Spleen (tissue), 11 donors: Measurements from ENCODE around the gene TMEM109. TPM values are rescaled to one million over a fixed set of nuclear protein-coding genes. Genes with fewer than 3 reads are reported as not detected.

Experiments
- DNase-seq: peaks from one replicate; pipeline ENCODE4 v3.0.0-alpha.2; 2020
- H3K27ac ChIP-seq, 8 donors: fragments of 200-600 bp; sonication (generic) in 7 of 8; 1 replicate in 4 of 8; 2 replicates in 4 of 8; pipeline versions ENCODE4 v1.5.0 to v1.8.0; 2016 to 2021; ENCODE audit warnings: inconsistent platforms in 4 of 8, mild to moderate bottlenecking in 4 of 8, moderate library complexity in 1 of 8
- H3K27me3 ChIP-seq, 7 donors: fragments of 200-600 bp; sonication (generic) in 6 of 7; replicated peaks in 1 of 7; 1 replicate in 4 of 7; 2 replicates in 3 of 7; pipeline versions ENCODE4 v1.5.0 to v1.8.0; 2016 to 2021; ENCODE audit warnings: inconsistent platforms in 3 of 7, mild to moderate bottlenecking in 1 of 7
- H3K36me3 ChIP-seq, 6 donors: fragments of 200-600 bp; sonication (generic) in 5 of 6; 1 replicate in 4 of 6; 2 replicates in 2 of 6; pipeline versions ENCODE4 v1.5.0 to v1.8.0; 2016 to 2021; ENCODE audit warnings: inconsistent platforms in 2 of 6
- H3K4me1 ChIP-seq, 6 donors: fragments of 200-600 bp; sonication (generic) in 5 of 6; 1 replicate in 3 of 6; 2 replicates in 3 of 6; pipeline versions ENCODE4 v1.5.0 to v1.8.0; 2016 to 2021; ENCODE audit warnings: inconsistent platforms in 3 of 6
- H3K4me3 ChIP-seq, 8 donors: fragments of 200-600 bp; sonication (generic) in 7 of 8; 1 replicate in 4 of 8; 2 replicates in 4 of 8; pipeline versions ENCODE4 v1.5.0 to v1.8.0; 2016 to 2021; ENCODE audit warnings: inconsistent platforms in 4 of 8, mild to moderate bottlenecking in 4 of 8, moderate library complexity in 2 of 8
- H3K9me3 ChIP-seq, 8 donors: fragments of 200-600 bp; sonication (generic) in 7 of 8; 1 replicate in 4 of 8; 2 replicates in 4 of 8; pipeline versions ENCODE4 v1.5.0 to v1.8.0; 2016 to 2021; ENCODE audit warnings: inconsistent platforms in 4 of 8
- POLR2A ChIP-seq, 3 donors: fragments of 450-650 bp; IDR thresholded peaks; one replicate each; pipeline ENCODE4 v1.5.1; 2017; ENCODE audit warnings: antibody characterized with exemption in 3 of 3, mild to moderate bottlenecking in 1 of 3
- POLR2AphosphoS5 ChIP-seq, 3 donors: sonication (generic); formaldehyde crosslinking; IDR thresholded peaks; one replicate each; pipeline ENCODE4 v1.5.1; 2017; ENCODE audit warnings: antibody characterized with exemption in 3 of 3
- WGBS, 5 donors: extraction: QIAGEN DNeasy Blood & Tissue Kit in 3 of 5; methylation state at CpG; one replicate each; pipeline versions ENCODE4 v1.1.5 to v1.1.7; 2013 to 2018; 5-methylcytosine and 5-hydroxymethylcytosine counted together
- intact Hi-C: fragments of 100-400 bp; cut with DNase I; formaldehyde crosslinking; loops from one replicate; pipeline ENCODE4 v1.15.0; 2023; ENCODE audit warnings: low total_unique reads
- polyA plus RNA-seq, 3 donors: library from polyadenylated mRNA; stranded (reverse); fragments of 200-250 nt; gene quantifications; one replicate each; pipeline ENCODE4 v1.2.1, GENCODE V29; 2013
- total RNA-seq, 7 donors: library from RNA; depleted of rRNA in 3 of 7; stranded (reverse); fragments of >200 nt in 3 of 7; fragmentation: NEBNext Ultra II Directional in 4 of 7; extraction: Animal tissue kit (Norgen Biotek cat#: 25700) in 4 of 7; gene quantifications; one replicate each; pipeline versions ENCODE4 v1.1.0 to v1.2.1, GENCODE V29; 2016 to 2021
- TF ChIP-seq, protein P1 (sequence below), 11 experiments: fragments of 200-600 bp in 7 of 11; fragments of 450-650 bp in 4 of 11; sonication (generic) in 4 of 11; IDR thresholded peaks in 8 of 11; conservative IDR thresholded peaks in 3 of 11; 1 replicate in 7 of 11; 2 replicates in 4 of 11; pipeline versions ENCODE4 v1.4.0 to v1.8.0; 2016 to 2021; ENCODE audit warnings: antibody characterized with exemption in 11 of 11, inconsistent platforms in 4 of 11, mild to moderate bottlenecking in 1 of 11
- donor health status: healthy with polysubstance abuse.
- donor health status: DM: no; HTN: no; CAD: no; lungs with moderate emphysema.
- donor health status: DM: no; HTN: no; CAD: no.
- donor health status: Bipolar disorder and iron deficiency.
- donor health status: healthy.
- donor health status: DM: no; HTN: no; CAD: no.
- donor health status: DM: yes; HTN: yes; CAD: no.

TMEM109 gene
- total and polyA plus RNA-seq, 10 donors: 53.6 to 125 (median 102) TPM

DNA sequence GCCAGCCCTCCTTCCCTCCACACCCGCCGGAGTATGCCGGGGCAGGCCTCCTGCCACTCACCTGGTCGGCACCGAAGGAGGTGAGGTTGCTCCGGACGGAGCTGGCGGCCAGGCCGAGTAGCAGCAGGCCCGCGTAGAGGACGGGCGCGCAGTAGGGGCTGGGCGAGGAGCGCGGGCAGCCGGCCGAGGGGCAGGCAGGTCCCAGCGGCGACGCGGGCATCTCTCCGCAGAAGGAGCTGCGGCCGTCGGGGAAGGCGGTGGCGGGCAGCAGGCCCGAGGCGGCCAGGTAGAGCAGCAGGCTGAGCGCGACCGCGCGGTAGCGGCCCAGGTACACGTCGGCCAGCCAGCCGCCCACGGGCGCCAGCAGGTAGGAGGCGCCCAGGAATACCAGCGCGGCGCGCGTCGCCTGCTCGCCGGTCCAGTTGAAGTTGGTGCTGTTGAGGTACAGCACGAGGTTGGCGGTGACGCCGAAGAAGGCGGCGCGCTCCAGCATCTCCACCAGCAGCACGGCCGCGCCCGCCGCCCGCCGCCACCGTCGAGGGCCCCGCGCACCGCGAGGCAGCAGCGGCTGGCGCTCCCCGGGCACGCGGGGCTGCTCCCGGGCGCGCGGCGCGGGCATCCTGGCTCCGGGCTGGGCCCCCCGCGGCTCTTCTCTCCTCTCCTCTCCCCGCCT, 37.1 kb downstream of the TMEM109 start:
- Histone ChIP-seq H3K27ac (peak overlapping the region in 7 of 8 donors; percentile 90 to 98 (median 93)), H3K27me3 (peaks cover 0 to 6% (median 0%) of the 10 kb centered on the region in 7 donors)
- 4 to 16% (median 9%) methylated on average over 36 to 86 of the region's 86 CpGs for WGBS, 5 donors

DNA sequence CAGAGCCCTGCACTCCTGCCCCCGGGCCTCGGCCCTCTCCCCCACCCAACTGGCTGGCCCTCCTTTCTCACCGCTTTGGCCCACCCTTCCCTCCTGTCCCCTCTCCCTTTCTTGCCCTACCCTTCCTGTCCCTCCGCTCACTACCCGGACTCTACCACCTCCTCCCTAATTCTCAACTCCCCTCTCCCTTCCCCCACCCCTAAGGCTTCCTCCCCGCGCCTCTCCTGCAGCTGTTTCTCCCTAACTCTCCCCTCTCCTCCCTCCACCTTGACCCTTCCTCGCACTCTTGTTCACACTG, 37.6 kb downstream of the TMEM109 start:
- peaks cover 0 to 6% (median 0%) of the 10 kb centered on the region in 7 donors for H3K27me3 ChIP-seq
- H3K9me3 ChIP-seq: no peaks in the 10 kb centered on the region
- intact Hi-C loops: no loop called here
- 3 to 6% (median 5%) methylated on average over 6 to 8 of the region's 8 CpGs for WGBS, 5 donors
- no peak for DNase-seq
- TF ChIP-seq, protein P1, sequence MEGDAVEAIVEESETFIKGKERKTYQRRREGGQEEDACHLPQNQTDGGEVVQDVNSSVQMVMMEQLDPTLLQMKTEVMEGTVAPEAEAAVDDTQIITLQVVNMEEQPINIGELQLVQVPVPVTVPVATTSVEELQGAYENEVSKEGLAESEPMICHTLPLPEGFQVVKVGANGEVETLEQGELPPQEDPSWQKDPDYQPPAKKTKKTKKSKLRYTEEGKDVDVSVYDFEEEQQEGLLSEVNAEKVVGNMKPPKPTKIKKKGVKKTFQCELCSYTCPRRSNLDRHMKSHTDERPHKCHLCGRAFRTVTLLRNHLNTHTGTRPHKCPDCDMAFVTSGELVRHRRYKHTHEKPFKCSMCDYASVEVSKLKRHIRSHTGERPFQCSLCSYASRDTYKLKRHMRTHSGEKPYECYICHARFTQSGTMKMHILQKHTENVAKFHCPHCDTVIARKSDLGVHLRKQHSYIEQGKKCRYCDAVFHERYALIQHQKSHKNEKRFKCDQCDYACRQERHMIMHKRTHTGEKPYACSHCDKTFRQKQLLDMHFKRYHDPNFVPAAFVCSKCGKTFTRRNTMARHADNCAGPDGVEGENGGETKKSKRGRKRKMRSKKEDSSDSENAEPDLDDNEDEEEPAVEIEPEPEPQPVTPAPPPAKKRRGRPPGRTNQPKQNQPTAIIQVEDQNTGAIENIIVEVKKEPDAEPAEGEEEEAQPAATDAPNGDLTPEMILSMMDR (IDR thresholded peaks at IDR 0.05 in 8 of 11, conservative IDR thresholded peaks at IDR 0.05 in 3 of 11): no peak
- TF ChIP-seq POLR2A (IDR thresholded peaks at IDR 0.05) (no peak), POLR2AphosphoS5 (IDR thresholded peaks at IDR 0.05) (no peak)
- H3K4me1 ChIP-seq: peaks cover 15 to 93% (median 67%) of the 10 kb centered on the region in 6 donors
- peaks cover 0 to 24% (median 6%) of the 10 kb centered on the region in 6 donors for H3K36me3 ChIP-seq
- H3K27ac ChIP-seq: peak overlapping the region; percentile 84 to 98 (median 92)
- peak overlapping the region; percentile 41 to 88 (median 66) for H3K4me3 ChIP-seq

More for the DNA sequence above, 37.1 kb downstream of the TMEM109 start:
- Histone ChIP-seq H3K4me1 (peaks cover 15 to 95% (median 69%) of the 10 kb centered on the region in 6 donors), H3K4me3 (peak overlapping the region; percentile 41 to 88 (median 66)), H3K36me3 (peaks cover 0 to 29% (median 10%) of the 10 kb centered on the region in 6 donors), H3K9me3 (no peaks in the 10 kb centered on the region)
- peak; percentile 91 for DNase-seq
- intact Hi-C loops: no loop called here
- TF ChIP-seq POLR2AphosphoS5 (IDR thresholded peaks at IDR 0.05) (peak in 2 of 3 donors; percentile 44 to 48), POLR2A (IDR thresholded peaks at IDR 0.05) (no peak)

DNA sequence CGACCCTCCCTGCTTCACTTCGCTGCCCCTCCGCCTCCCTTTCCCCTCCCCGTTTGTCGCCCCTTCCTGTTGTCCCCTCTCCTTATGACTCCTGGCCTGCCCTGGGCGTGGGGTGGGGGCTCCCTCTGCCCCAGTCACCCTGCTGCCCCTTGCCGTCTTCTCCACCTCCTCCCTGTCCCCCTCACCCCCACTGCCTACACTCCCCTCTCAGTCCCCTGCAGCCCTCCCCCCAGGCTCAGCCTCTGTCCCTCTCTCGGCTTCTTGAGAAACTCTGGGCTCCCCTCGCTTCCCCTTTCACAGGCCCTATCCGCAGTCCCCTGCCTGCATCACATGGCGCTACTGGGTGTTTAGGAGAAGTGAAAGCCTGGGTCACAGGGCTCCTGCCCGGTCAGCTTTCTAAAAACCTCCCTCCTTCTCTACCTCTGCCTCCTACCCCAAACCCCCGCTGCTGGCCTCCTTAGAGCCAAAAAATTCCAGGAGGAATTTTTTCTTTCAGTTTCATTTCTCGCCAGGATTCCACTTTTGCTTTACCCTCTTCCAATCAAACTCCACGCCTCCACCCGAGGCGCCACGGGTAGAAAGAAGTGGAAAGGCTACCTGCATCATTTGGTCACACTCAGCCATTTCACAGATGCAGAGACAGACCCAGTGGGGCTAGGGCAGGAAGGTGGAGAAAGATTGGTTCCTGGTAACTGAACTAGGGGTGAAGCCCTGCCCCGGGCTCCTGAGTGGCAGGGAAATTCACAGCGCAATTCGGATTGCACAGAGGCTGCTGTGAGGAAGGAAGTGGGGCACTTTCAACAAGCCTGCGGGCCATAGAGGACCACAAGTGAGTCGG, 38.2 kb downstream of the TMEM109 start, which contains the start of gene SLC15A3:
Gene SLC15A3 (minus strand): TSS at position 273 of the 838 bp plus-strand sequence. CDS start 625 bp downstream, outside the sequence.
- intact Hi-C loops: no loop called here
- H3K4me1 ChIP-seq: peaks cover 15 to 87% (median 66%) of the 10 kb centered on the region in 6 donors
- 6 to 10% (median 6%) methylated on average over 23 of the region's 23 CpGs for WGBS, 5 donors
- no peaks in the 10 kb centered on the region for H3K9me3 ChIP-seq
- TF ChIP-seq POLR2A (IDR thresholded peaks at IDR 0.05) (peak in 1 of 3 donors; percentile 48), POLR2AphosphoS5 (IDR thresholded peaks at IDR 0.05) (peak; percentile 74 to 84 (median 76))
- TF ChIP-seq, protein P1 (IDR thresholded peaks at IDR 0.05 in 8 of 11, conservative IDR thresholded peaks at IDR 0.05 in 3 of 11): no peak
- peaks cover 0 to 6% (median 0%) of the 10 kb centered on the region in 7 donors for H3K27me3 ChIP-seq
- H3K27ac ChIP-seq: peak within 1 kb of the TSS; percentile 84 to 98 (median 92)
- H3K4me3 ChIP-seq: peak within 1 kb of the TSS; percentile 41 to 88 (median 66)
- H3K36me3 ChIP-seq: peaks cover 0 to 19% (median 2%) of the 10 kb centered on the region in 6 donors
- peak; percentile 95 for DNase-seq

DNA sequence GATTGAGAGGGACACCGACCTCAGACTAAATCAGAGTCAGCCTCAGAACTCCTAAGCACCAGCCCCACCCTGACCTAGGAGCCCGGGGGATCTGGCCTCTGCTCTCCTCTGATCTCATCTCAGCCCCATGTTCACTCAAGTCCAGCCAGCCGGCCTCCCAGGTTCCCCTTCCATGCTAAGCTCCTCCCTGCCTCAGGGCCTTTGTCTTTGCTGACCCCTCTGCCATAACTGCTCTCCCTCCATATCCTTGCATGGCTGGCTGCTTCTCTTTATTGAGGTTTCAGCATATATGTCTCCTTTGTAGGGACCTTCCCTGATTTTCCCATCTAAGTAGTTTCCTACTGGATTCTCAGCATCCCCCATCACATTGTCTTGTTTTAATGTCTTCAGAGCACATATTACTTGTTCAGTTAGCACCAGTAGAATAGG, 38.8 kb downstream of the TMEM109 start:
- 6 to 18% (median 10%) methylated on average over 3 of the region's 3 CpGs for WGBS, 5 donors
- H3K4me3 ChIP-seq: peak overlapping the region in 7 of 8 donors; percentile 57 to 88 (median 67)

More for the DNA sequence above, 38.8 kb downstream of the TMEM109 start:
- peaks cover 15 to 81% (median 60%) of the 10 kb centered on the region in 6 donors for H3K4me1 ChIP-seq
- H3K9me3 ChIP-seq: no peaks in the 10 kb centered on the region
- H3K27me3 ChIP-seq: peaks cover 0 to 6% (median 0%) of the 10 kb centered on the region in 7 donors
- H3K36me3 ChIP-seq: peaks cover 0 to 12% (median 0%) of the 10 kb centered on the region in 6 donors
- H3K27ac ChIP-seq: peak overlapping the region; percentile 84 to 98 (median 92)
- intact Hi-C loops: no loop called here
- DNase-seq: no peak
- TF ChIP-seq, protein P1 (IDR thresholded peaks at IDR 0.05 in 8 of 11, conservative IDR thresholded peaks at IDR 0.05 in 3 of 11): no peak
- TF ChIP-seq POLR2AphosphoS5 (IDR thresholded peaks at IDR 0.05) (no peak), POLR2A (IDR thresholded peaks at IDR 0.05) (no peak)
